GM21423 (cell line): Measurements from ENCODE around the gene NPTXR.

Experiments
- ATAC-seq: cut with Tn5 transposase; IDR thresholded peaks from one replicate; pipeline ENCODE4 v1.9.1; 2021; ENCODE audit warnings: mild to moderate bottlenecking, moderate library complexity; ENCODE audit not compliant: unreplicated experiment

Gene NPTXR

DNA sequence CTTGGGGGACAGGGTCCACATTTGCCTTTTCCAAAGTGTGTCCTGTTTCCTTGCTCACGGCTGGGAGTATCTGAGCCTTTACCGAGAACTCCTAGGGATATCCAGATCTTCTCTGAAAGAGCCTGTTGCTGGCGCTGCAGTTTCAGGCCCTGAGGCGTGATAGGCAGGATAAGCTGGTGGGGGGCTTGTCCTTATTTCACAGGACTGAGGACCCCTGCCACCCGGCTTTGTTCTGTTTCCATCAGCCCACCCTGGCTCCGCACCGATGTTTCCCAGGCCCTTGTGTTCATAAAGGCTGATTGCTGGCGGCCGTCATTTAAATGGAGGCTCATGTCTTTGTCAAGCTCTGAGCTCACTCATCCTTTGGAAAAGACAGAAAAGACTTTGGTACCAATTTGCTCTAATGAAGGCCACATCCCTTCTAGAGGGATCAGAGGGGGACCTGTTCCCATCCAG lies 9.4 kb upstream of the NPTXR start:
- ATAC-seq = no peak

DNA sequence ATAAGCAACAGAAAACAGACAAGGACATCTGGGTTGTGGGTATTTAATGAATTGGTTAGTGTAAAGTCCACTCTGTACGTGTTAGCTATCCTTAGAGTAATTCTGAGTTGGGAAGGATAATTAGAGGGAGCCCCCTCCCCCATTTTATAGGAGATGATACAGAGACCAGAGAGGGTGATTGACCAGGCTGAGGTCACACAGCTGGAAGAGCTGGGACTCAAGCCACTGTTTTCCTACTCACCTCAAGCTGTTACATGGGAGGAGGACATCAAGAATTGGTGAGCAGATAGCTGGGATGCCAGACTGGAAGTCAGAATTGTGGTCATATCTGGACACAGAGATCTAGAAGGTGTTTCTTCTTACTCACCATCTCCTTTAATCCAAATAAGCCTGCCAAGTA lies 8.7 kb upstream of the NPTXR start:
- no peak for ATAC-seq

DNA sequence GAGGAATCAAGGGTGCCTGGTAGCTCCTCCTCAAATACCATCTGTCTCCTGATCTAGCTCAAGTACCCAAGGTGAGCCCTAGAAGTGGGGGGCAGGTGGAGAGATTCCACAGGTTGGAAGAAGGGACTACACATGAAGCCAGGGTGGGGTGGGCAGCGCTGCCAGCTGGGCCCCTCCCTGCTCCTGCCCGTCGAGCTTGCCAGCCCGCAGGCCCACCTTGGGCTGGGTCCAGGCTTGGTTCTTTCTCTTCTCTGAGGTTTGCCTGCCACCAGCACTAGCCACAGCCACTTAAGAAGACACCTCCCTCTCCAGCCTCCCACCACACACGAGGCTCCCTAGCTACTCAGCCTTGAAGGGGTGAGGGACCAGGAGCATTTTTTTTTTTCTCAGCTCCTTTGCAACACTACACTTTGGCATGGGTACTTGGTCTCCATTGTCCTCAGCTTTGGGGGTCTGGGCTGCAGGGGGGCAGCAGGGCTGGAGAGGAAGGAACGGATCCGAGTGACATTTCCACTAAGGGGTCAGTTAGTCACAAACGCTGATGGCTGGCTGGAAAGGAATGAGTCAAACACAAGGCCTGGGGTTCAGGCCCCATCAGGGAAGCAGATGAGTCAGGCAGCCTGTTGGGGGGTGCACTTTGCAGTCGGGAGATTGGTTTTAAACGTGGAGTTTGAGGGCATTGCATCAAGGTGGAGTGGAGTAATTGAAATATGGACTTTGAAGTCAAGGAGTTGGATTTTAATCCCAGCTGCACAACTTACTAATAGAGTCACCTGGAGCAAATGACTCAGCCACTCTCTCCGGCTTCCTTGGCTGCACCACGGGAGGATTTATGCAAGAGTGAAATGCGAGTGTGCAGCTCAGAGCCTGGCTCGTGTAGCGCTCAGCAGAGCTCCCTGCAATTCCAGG lies 7.4 kb upstream of the NPTXR start:
- ATAC-seq = no peak

DNA sequence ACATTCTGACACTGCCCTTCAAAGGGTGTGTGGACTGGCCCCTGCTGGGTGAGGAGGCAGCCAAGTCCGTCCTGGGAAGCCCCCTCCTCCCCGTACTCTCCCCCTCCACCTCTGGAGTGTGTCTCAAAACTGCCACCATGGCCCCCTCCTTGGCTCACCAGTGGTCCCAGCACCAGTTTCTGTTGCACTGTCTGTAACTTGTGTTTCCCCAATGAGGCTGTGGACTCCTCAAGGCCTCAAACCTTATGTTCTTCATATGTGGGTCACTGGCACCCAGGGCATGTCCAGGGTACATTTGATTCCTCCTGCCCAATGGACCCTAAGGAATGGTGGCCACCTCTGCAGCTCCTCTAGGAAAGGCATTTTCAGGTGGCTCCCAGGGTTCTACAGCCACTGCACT lies 6.6 kb upstream of the NPTXR start:
- no peak for ATAC-seq

DNA sequence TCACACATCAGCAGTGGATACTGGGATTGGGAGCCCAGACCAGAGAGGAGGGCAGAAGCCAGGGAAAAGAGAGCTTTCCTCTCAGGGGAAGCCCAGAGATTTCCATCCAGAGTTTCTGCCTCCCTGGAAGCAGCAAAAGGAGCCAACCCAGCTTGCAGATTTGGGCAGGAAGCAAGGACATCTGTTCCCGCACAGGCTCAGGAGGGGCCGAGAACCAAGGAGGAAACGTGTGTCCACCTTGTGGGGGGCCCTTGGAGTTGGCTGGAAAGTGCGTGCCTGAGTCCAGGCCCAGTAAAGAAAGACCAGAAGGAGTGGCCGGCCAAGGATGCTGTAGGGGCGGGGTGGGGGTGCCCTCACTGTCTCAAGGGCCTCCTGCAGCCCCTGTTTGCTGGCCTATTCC lies 6.0 kb upstream of the NPTXR start:
- ATAC-seq = no peak

DNA sequence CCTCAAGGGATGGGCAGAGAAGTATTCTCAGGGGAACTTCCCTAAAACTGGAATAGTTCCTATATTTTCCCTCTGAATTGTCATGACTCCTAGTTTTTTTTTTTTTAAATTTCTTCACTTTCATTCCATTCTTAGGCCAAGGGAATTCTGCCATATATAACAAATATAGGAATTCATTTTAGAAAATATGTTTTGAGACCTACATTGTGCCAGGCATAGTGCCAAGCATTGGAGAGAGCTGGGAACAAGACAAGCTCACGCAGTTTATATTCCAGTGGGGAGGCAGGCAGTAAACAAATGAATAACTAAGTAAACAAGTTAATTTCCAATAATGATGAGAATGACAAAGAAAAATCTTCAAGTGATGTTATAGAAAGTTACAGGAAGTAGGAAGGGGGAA lies 2.6 kb upstream of the NPTXR start:
- ATAC-seq = no peak

DNA sequence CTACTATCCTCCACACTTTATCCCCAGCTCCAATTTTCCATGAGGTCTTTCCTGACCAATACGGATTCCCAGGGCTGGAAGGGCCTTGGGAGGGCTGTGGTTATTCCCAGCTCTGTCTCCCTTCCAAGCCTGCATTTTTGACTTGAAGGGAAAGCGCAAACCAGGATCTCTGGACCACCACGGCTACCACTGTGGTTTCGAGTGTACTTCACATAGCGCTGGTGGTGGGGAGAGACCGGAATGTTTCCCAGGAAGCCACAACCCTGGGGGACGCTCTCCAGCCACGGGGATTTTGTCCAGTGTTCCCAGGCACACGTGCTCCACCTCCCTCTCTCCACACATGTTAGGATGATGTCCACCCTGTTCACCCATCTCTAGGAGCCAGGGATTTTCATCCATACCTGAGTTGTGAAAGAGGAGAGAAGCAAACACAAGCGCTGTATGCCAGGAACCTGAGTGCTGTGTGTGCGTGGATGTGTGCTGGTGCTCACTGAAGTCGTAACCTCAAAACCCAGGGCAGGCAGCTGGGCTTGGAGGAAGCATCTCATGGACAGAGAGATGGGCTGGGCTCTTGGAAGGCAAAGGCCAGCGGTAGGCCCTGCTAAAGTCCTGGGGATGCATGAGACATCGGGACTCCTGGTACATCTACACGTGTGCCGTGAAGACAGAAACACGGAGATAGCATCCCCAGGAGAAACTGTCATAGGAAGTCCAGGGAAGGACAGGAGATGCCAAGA lies 1.3 kb upstream of the NPTXR start:
- ATAC-seq = no peak

DNA sequence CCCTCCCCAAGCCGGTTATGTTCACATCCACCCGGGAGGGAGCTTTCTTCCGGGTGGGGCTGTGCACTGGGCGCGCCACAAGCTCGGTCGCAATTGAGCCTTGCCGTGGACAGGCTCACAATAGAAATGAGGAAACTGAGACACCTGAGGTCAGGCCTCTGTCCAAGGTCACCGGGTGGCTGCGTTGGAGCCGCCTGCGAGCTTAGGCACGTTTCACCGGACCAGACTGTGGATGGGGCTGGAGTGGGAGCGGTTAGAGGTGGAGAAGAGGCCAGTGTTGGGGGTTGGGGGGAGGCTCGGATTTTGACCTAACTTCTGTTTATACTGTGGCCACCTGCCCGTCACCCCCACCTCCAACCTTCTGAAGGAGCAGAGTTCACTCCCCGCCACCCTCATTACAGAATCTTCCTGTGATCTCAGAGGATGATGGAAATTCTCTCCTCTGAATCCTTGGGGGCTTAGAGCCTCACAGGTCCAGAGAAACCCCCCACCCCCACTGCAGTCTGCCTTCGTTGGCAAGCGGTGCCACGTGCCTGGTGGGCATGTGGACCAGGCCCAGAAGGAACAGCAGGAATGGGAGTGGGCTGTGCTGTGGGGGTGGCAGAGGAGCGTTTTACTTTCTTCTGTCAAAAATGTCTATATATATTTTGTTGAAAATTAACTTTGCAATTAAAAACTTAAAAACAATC lies 631 bp upstream of the NPTXR start:
- no peak for ATAC-seq

DNA sequence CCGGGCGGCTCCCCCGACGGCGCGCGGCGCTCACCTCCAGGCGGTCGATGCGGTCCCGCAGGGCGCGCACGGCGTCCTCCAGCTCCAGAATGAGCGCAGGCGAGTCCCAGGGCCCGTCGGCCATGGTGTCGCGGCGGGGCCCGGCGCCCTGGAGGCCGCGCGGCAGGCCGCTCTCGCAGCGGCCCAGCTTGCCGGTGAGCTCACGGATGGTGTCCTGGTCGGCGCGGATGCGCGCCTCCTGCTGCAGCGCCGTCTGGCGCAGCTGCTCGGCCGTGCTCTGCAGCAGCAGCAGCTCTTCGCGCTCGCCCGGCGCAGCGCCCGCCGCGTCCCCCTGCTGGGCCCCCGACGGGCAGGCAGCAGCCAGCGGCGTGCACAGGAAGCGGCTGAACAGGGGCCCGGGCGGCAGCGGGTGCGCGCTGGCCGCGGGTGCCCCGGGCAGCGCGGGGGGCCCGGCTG lies 599 bp downstream of the NPTXR start:
- no peak for ATAC-seq

DNA sequence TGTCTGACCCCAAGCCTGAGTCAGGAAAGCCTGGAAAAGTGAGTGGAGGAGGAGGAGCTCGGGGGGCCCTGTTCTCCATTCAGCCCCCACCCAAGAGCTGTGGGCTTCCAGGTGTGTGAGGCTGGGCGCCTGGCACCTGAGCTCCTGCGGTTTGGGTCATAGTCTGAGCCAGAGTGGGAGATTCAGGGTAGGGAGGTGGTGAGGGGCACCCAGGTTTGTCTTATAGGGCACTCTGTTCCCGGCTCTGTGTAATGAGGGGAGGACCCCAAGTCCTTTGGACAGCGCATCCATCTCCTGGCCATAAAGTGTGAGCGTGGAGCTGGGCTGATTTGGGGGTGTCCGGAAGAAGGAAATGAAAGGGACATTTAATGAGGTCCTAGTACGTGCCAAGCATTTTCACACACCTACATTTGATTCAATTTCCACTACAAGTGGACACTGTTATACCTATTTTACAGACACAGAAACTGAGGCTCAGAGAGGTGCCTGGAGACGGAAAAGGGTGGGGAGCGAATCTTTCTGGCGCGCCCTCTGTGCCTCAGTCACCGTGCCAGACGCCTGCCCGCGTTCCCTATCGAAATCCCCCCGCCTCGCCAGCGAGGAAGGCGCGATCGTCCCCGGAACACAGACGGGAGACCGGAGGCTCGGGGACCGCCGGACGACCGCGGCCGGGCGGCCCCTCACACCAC lies 1.2 kb downstream of the NPTXR start:
- ATAC-seq = no peak

DNA sequence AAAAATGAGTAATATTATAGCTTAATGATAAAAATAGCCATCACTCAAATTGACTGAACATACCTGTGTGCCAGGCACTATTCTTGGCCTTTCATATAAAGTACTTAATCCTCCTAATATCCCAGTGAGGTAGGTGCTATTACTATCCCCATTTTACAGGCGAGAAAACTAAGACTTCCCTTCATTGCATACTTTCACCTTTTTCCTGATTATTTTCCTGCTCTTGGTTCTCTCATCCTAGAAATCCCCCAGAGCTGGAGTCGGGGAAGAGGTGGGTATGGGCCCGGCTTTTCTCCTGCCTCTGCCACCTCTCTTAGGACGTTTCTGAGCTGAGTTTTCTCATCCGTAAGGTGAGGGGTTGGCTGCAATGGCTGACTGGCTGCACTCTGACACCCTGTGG lies 2.2 kb downstream of the NPTXR start:
- no peak for ATAC-seq

DNA sequence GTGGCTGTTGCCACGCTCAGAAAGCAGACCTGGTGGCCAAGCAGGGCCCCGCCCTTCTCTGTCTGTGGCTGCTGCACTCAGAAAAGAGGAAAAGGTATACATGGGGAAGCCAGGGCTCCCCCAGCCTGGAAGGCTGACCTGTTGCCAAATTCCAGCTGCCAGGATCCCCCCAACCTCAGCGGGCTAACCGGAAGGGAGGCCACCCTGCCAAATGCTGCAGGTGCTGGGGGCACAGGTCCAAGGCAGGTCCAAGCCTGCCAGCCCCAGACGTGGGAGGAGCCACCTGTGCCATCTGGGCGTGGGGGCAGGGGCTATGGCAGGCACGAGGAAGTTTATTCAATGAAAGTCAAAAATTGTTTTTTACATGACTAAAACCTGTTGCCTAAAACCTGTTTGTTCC lies 2.6 kb downstream of the NPTXR start:
- ATAC-seq = no peak

DNA sequence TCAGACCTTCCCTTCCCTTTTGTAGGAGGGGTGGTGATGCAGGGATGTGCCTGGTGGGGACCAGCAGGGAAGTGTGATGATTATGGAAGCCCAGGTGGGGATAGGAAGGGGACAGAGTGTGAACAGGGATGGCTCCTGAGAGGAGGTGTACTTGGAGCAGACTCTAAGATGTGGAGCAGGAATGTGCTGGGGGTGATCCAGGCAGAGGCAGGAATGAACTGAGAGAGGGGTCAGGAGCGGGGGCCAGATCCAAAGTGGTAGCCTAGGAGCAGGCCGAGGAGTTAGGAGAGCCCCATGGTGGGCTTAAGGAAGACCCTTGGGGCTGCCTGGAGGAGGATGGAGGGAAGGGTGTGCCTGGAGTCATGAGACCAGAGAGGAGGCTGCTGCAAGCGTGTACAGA lies 3.7 kb downstream of the NPTXR start:
- no peak for ATAC-seq

DNA sequence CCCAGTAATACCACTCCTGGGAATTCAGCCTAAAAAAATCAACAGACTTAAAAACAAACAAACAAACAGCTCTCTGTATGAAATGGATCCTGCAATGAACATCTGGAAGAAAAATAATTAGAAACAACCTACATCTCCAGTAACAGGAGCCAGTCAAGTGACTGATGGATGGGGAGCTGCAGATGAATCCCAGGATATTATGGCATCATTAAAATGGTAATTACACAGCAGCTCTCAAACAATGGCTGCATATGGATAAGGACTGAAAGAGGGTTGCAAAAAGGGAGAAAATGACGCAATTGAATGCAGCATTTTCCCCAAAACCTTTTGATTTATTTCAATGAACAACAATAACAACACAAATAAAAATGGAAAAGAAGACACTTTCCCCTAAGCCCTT lies 4.1 kb downstream of the NPTXR start:
- ATAC-seq = no peak

DNA sequence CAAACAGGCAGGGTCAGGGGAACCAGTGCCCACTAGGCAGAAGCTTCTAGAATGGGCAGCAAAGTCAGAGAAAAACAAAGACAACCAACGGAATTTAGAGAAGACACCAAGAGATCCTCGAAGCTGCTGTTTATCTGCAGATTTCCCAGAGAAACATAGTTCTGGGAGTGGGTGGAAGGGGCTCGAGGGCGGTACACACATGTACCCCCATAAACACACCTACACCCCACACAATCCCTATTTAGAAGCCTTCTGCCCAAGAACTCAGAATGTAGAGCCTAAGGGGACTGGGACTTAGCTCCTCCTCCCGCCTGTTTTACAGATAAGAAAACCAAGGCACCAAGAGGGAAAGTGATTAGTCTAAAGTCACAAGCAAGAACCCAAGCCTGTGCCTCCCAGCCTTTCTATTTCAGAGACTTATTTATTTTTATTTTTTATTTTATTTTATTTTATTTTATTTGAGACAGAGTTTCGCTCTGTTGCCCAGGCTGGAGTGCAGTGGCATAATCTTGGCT lies 6.4 kb downstream of the NPTXR start:
- ATAC-seq = no peak

DNA sequence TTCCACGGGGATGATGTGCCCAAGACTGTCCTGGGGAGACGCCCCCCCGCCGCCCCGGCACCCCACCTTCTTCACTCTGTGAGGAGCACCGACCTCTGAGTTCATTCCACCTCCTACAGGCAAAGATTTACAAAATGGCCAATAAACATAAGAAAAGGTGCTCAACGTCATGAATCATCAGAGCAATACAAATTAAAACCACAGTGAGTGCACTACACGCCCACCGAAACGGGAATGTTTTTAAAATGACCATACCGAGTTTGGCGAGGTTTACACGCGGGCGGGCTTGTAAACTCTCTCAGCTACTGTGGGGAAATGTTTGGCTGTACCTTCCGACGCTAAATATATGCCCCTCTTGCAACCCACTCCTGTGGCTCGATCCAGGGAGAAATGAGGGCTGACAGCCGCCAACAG lies 7.9 kb downstream of the NPTXR start:
- ATAC-seq = no peak

DNA sequence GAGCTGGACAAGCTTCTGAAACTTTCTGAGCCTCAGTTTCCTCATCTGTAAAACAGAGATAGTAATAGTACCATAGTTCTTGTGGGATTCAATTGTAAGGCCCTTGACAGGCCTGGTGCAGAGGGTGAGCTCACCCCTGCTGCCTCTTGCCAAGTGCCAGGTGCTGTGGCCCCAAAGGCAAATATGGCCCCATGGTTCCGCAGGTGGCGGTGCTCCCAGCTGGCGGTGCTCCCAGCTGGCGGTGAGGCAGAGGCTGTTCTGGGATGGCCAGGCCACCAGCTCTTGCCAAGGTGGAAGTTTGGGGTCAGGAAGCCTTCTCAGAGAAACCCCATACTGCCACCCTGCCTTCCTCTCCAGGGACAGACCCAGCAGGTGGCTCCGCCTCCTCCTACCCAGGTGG lies 8.8 kb downstream of the NPTXR start:
- no peak for ATAC-seq

DNA sequence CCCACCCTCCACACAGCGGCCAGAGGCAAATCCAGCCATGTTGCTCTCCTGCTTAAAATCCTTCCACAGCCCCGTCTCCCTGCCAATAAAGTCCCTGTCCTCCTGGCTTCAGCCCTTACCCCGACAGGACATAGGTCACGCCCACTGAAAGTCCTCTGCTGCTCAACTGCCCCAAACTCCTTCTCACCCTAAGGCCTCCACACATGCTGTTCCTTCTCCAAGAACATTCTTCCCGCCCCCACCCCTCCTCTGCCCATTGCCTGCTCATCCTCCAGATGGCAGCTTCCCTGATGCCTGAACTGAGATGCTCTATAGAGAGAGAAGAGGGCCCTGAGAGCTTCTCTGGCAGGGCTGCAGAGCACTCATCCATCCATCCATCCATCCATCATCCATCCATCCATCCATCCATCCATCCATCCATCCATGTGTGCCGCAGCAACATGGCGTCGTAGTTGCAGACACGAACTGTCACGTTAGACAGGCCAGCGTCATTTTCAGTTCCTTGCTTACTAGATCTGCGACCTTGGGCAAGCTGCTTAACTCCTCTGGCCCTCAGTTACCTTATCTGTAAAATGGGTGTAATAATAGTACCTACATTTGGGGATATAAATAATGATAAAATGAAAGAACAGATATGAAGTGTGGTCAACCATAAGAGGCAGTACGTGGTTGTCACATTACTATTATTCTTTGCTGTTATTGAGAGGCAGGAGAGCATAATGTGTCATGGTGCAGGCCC lies 9.4 kb downstream of the NPTXR start:
- ATAC-seq = no peak

DNA sequence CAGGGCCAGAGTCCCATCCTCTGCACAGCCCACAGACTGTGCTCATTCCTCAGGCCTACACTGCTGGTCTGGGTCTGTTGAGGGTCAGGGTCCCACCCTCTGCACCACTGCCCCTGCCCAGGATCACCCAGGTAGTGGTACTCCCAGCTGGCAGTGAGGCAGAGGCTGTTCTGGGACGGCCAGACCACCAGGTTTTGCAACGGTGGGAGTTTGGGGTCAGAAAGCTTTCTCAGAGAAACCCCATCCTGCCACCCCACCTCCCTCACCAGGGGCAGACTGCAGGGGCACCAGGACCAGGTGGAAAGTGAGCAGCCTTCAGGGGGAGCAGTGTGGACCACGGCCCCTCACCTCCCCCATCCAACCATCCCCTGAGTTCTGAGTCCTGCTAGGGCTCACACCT lies 10.8 kb downstream of the NPTXR start:
- ATAC-seq = no peak
